HEK293 (cell line): Measurements from ENCODE around the gene MLLT6.
A peak's percentile ranks its signal among the peaks of the same experiment; 100 is the strongest.

Source experiments
- BCL6B ChIP-seq: fragments of 450-650 bp; formaldehyde crosslinking; IDR thresholded peaks from 2 replicates; pipeline ENCODE4 v1.5.1; 2017; ENCODE audit warnings: missing biosample characterization, missing genetic modification characterization
- GFI1B ChIP-seq: fragments of 450-650 bp; formaldehyde crosslinking; IDR thresholded peaks from 2 replicates; pipeline ENCODE4 v1.5.1; 2016; ENCODE audit warnings: missing biosample characterization, missing genetic modification characterization
- GLI2 ChIP-seq: fragments of 450-650 bp; formaldehyde crosslinking; IDR thresholded peaks from 2 replicates; pipeline ENCODE4; 2017; ENCODE audit warnings: missing biosample characterization, missing genetic modification characterization, low read depth, borderline replicate concordance
- MEIS1 ChIP-seq: sonication (generic); formaldehyde crosslinking; IDR thresholded peaks from 2 replicates; pipeline ENCODE4 v1.8.1; 2022; ENCODE audit warnings: missing genetic modification reagents, mild to moderate bottlenecking, borderline replicate concordance
- PRDM10 ChIP-seq: fragments of 450-650 bp; formaldehyde crosslinking; IDR thresholded peaks from 2 replicates; pipeline ENCODE4 v1.5.1; 2016; ENCODE audit warnings: missing biosample characterization, missing genetic modification characterization
- PRDM4 ChIP-seq: fragments of 450-650 bp; formaldehyde crosslinking; IDR thresholded peaks from 2 replicates; pipeline ENCODE4 v1.5.1; 2017; ENCODE audit warnings: missing biosample characterization, missing genetic modification characterization
- RBAK ChIP-seq: fragments of 450-650 bp; formaldehyde crosslinking; IDR thresholded peaks from 2 replicates; pipeline ENCODE4 v1.5.1; 2016; ENCODE audit warnings: missing biosample characterization, missing genetic modification characterization
- SCRT2 ChIP-seq: fragments of 450-650 bp; formaldehyde crosslinking; IDR thresholded peaks from 2 replicates; pipeline ENCODE4 v1.5.1; 2016; ENCODE audit warnings: missing biosample characterization, missing genetic modification characterization
- YY2 ChIP-seq: fragments of 450-650 bp; formaldehyde crosslinking; IDR thresholded peaks from 2 replicates; pipeline ENCODE4 v1.5.1; 2016; ENCODE audit warnings: missing biosample characterization, missing genetic modification characterization
- ZNF10 ChIP-seq: fragments of 450-650 bp; formaldehyde crosslinking; IDR thresholded peaks from 2 replicates; pipeline ENCODE4 v1.5.1; 2017; ENCODE audit warnings: missing biosample characterization, missing genetic modification characterization
- ZNF155 ChIP-seq: fragments of 450-650 bp; formaldehyde crosslinking; IDR thresholded peaks from 2 replicates; pipeline ENCODE4 v1.5.1; 2016; ENCODE audit warnings: missing biosample characterization, missing genetic modification characterization
- ZNF169 ChIP-seq: fragments of 450-650 bp; formaldehyde crosslinking; IDR thresholded peaks from 2 replicates; pipeline ENCODE4 v1.5.1; 2016; ENCODE audit warnings: missing biosample characterization, missing genetic modification characterization
- ZNF174 ChIP-seq: fragments of 450-650 bp; formaldehyde crosslinking; IDR thresholded peaks from 2 replicates; pipeline ENCODE4 v1.5.0; 2017; ENCODE audit warnings: missing biosample characterization, mild to moderate bottlenecking, missing genetic modification characterization
- ZNF175 ChIP-seq: fragments of 450-650 bp; formaldehyde crosslinking; IDR thresholded peaks from 2 replicates; pipeline ENCODE4 v1.5.1; 2016; ENCODE audit warnings: missing biosample characterization, missing genetic modification characterization
- ZNF211 ChIP-seq: fragments of 450-650 bp; formaldehyde crosslinking; IDR thresholded peaks from 2 replicates; pipeline ENCODE4 v1.5.1; 2016; ENCODE audit warnings: low read depth, missing biosample characterization, missing genetic modification characterization
- ZNF266 ChIP-seq: fragments of 450-650 bp; formaldehyde crosslinking; IDR thresholded peaks from 2 replicates; pipeline ENCODE4 v1.5.1; 2016; ENCODE audit warnings: missing biosample characterization, missing genetic modification characterization, low read depth
- ZNF518A ChIP-seq: fragments of 450-650 bp; formaldehyde crosslinking; conservative IDR thresholded peaks from 2 replicates; pipeline ENCODE4 v1.5.1; 2016; ENCODE audit warnings: low read depth, missing biosample characterization, missing genetic modification characterization
- ZNF560 ChIP-seq: fragments of 450-650 bp; formaldehyde crosslinking; IDR thresholded peaks from 2 replicates; pipeline ENCODE4 v1.5.1; 2017; ENCODE audit warnings: missing biosample characterization, missing genetic modification characterization, borderline replicate concordance
- ZNF624 ChIP-seq: fragments of 450-650 bp; formaldehyde crosslinking; IDR thresholded peaks from 2 replicates; pipeline ENCODE4 v1.5.1; 2017; ENCODE audit warnings: missing biosample characterization, missing genetic modification characterization
- ZNF701 ChIP-seq: fragments of 450-650 bp; formaldehyde crosslinking; IDR thresholded peaks from 2 replicates; pipeline ENCODE4 v1.5.1; 2016; ENCODE audit warnings: missing biosample characterization, missing genetic modification characterization
- ZNF76 ChIP-seq: fragments of 450-650 bp; formaldehyde crosslinking; IDR thresholded peaks from 2 replicates; pipeline ENCODE4; 2016; ENCODE audit warnings: low read depth, missing biosample characterization, missing genetic modification characterization, borderline replicate concordance
- ZSCAN18 ChIP-seq: fragments of 450-650 bp; formaldehyde crosslinking; IDR thresholded peaks from 2 replicates; pipeline ENCODE4 v1.5.1; 2016; ENCODE audit warnings: missing biosample characterization, missing genetic modification characterization
- ZSCAN23 ChIP-seq: fragments of 450-650 bp; formaldehyde crosslinking; IDR thresholded peaks from 2 replicates; pipeline ENCODE4 v1.5.1; 2016; ENCODE audit warnings: missing biosample characterization, missing genetic modification characterization

Gene MLLT6

GRCh38 chr17:38703742-38704605 is 1.1 kb upstream of the MLLT6 start (continued):
- 0 out of 2 replicates have a peak, but pooled peaks have one; percentile 42 for TF ChIP-seq PRDM4
- peak; percentile 92 for TF ChIP-seq ZNF10
- TF ChIP-seq ZNF174 = no peak
- peak; percentile 91 for TF ChIP-seq SCRT2 (tag by site-specific recombination)
- no peak for TF ChIP-seq ZNF266 (tag by site-specific recombination)
- TF ChIP-seq ZNF518A (tag by site-specific recombination) = no peak; the same call in 1 of the 2 replicates
- TF ChIP-seq ZSCAN18 (tag by site-specific recombination) = no peak
- TF ChIP-seq ZNF155 = no peak
- no peak for TF ChIP-seq ZNF169
- 0 out of 2 replicates have a peak, but pooled peaks have one; percentile 35 for TF ChIP-seq ZSCAN23 (tag by site-specific recombination)
- TF ChIP-seq ZNF175 (tag by site-specific recombination) = no peak
- peak; percentile 61; the same call in 1 of the 2 replicates for TF ChIP-seq ZNF76 (tag by site-specific recombination)
- TF ChIP-seq GLI2 (tag by site-specific recombination) = no peak
- no peak for TF ChIP-seq ZNF701
- peak; percentile 80 for TF ChIP-seq PRDM10 (tag by site-specific recombination)
- no peak for TF ChIP-seq RBAK (tag by site-specific recombination)
- no peak for TF ChIP-seq MEIS1 (CRISPR knock-in tag)
- no peak for TF ChIP-seq BCL6B
- TF ChIP-seq YY2 = no peak
- TF ChIP-seq ZNF211 (tag by site-specific recombination) = no peak
- no peak for TF ChIP-seq GFI1B (tag by site-specific recombination)
- no peak for TF ChIP-seq ZNF624 (tag by site-specific recombination)
- no peak for TF ChIP-seq ZNF560
